ENCODE results near the gene TRMT2A.

TRMT2A gene

DNA sequence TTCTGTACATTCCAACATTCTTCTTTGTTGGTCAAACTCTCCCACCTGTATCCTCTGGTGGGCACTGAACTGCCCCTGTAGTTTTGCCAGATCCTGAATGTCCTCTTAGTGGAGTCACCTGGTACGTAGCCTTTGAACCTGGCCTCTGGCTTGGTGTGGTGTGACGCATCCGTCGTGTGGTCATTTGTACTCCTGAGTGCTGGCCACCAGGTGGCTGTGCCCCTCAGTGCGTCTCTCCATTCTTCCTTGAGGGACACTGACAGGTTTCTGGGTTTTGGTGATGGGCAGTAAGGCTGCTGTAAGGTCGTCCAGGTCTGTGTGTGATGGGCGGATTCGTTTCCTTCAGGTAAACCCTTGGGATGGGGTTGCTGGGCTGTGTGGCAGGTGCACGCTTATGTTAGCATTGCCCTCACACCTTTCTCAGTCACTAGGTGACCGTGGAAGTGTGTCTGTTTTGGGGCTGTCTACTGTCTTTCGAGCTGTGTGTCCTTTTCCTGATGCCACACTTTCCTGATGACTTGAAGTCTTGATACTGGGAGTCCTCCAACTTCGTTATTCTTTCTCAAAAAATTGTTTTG is 14.7 kb downstream of the TRMT2A start:
- no peak for DNase-seq (ENCODE audit: low spot score)
- no peak overlapping the region for H3K27ac ChIP-seq
- CTCF ChIA-PET, result no interaction called here
- TF ChIP-seq, protein P1, sequence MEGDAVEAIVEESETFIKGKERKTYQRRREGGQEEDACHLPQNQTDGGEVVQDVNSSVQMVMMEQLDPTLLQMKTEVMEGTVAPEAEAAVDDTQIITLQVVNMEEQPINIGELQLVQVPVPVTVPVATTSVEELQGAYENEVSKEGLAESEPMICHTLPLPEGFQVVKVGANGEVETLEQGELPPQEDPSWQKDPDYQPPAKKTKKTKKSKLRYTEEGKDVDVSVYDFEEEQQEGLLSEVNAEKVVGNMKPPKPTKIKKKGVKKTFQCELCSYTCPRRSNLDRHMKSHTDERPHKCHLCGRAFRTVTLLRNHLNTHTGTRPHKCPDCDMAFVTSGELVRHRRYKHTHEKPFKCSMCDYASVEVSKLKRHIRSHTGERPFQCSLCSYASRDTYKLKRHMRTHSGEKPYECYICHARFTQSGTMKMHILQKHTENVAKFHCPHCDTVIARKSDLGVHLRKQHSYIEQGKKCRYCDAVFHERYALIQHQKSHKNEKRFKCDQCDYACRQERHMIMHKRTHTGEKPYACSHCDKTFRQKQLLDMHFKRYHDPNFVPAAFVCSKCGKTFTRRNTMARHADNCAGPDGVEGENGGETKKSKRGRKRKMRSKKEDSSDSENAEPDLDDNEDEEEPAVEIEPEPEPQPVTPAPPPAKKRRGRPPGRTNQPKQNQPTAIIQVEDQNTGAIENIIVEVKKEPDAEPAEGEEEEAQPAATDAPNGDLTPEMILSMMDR (conservative IDR thresholded peaks at IDR 0.05; ENCODE audit: low read depth), result no peak
- POLR2A ChIA-PET (ENCODE audit: low non-redundant PET), result no interaction called here

DNA sequence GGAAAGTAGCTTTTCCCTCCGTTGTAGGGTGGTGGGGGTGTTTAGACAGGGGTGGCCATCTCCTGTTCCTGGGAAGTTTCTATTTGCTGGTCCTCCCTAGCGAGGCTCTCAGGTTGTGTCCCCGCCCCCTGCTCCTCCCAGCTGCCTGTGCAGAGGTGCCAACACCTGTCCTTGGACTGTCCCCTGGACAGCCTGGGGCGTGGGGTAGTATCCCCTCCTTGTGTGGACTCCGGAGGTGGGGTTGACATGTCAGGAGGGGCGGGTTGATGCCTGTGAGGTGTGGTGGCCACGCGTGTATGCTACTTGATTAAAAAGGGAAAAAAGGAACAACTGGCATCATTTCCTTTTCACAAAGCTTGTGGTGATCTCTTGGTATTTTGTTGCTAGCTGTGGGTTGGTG is 15.4 kb downstream of the TRMT2A start:
- ChIA-PET CTCF (no interaction called here), POLR2A (ENCODE audit: low non-redundant PET) (no interaction called here)
- TF ChIP-seq, protein P1 (conservative IDR thresholded peaks at IDR 0.05; ENCODE audit: low read depth), result no peak
- DNase-seq (ENCODE audit: low spot score), result no peak
- H3K27ac ChIP-seq, result no peak overlapping the region

DNA sequence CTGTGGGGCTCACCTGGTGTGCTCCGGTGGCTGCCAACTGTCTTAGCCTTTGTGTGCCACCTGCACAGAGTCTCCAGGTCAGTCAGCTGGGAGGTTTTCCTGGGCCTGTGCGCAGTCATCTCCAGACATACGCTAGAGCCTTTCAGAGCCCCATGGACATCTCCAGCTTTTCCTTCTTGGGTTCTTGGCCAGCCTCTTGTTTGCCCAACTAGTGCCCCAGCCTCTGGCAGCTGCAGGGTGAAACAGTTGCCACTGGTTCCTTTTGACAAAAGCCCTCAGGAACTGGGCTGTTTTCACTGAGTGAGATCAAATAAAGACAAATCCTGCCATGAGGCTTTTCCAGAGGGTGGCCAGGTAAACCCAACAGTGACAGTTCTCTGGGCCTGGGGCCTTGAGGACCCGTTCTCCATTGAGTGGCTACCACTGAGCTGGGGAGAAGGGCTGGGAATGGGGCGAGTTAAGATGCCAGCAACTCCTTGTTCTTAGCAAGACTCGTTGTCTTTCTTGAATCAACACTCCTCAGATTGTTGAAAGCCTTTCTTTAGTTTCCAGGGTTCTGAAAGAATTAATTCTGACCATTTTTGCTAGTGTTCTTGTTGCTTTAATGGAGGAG is 17.8 kb downstream of the TRMT2A start:
- CTCF ChIA-PET, result no interaction called here
- POLR2A ChIA-PET (ENCODE audit: low non-redundant PET), result no interaction called here
- peak overlapping the region; percentile 23; the same call in 1 of the 2 replicates for H3K27ac ChIP-seq
- TF ChIP-seq, protein P1 (conservative IDR thresholded peaks at IDR 0.05; ENCODE audit: low read depth), result no peak
- no peak for DNase-seq (ENCODE audit: low spot score)

DNA sequence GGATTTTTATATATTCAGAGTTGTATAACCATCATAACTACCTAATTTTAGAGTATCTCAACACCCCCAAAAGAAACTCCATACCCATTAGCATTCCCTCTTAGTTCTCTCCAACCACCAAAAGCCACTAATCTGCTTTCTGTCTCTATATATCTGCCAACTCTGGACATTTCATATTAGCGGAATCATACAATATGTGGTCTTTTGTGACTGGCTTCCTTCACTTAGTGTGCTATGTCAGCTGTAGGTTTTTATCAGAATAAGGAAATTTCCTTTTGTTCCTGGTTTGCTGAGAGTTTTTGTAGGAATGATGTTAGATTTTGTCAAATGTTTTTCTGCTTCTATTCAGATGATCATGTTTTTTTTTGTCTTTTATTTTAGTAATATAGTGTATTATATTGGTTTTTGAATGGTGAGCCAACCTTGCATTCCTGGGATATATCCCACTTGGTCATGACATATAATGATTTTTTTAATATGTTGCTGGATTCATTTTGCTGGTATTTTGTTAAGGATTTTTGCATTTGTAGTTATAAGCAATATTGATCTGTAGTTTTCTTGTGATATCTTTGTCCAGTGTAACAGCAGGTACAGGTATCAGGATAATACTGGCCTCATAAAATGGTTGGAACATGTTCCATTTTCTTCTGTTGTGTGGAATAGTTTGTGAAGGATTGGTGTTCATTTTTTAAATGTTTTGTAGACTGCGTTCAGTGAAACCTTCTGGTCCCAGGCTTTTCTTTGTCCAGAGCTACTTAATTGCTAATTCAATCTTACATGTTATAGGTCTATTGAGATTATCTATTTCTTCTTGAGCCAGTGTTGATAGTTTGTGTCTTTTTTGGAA is 20.2 kb downstream of the TRMT2A start:
- ChIA-PET POLR2A (ENCODE audit: low non-redundant PET) (no interaction called here), CTCF (no interaction called here)
- no peak for DNase-seq (ENCODE audit: low spot score)
- no peak overlapping the region for H3K27ac ChIP-seq
- TF ChIP-seq, protein P1 (conservative IDR thresholded peaks at IDR 0.05; ENCODE audit: low read depth), result no peak

DNA sequence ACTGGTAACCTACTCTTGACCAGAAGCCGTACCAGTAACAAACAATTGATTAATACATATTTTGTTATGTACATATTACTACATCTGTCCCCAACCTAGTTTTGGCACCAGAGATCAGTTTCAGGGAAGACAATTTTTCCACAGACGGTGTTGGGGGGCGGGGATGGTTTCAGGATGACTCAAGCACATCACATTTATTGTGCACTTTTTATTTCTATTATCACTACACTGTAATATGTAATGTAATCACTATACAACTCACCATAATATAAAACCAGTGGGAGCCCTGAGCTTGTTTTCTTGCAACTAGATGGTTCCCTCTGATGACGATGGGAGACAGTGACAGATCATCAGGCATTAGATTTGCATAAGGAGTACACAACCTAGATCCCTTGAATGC is 21.5 kb downstream of the TRMT2A start:
- H3K27ac ChIP-seq, result no peak overlapping the region
- DNase-seq (ENCODE audit: low spot score), result no peak
- TF ChIP-seq, protein P1 (conservative IDR thresholded peaks at IDR 0.05; ENCODE audit: low read depth), result no peak
- CTCF ChIA-PET, result no interaction called here
- POLR2A ChIA-PET (ENCODE audit: low non-redundant PET), result no interaction called here

DNA sequence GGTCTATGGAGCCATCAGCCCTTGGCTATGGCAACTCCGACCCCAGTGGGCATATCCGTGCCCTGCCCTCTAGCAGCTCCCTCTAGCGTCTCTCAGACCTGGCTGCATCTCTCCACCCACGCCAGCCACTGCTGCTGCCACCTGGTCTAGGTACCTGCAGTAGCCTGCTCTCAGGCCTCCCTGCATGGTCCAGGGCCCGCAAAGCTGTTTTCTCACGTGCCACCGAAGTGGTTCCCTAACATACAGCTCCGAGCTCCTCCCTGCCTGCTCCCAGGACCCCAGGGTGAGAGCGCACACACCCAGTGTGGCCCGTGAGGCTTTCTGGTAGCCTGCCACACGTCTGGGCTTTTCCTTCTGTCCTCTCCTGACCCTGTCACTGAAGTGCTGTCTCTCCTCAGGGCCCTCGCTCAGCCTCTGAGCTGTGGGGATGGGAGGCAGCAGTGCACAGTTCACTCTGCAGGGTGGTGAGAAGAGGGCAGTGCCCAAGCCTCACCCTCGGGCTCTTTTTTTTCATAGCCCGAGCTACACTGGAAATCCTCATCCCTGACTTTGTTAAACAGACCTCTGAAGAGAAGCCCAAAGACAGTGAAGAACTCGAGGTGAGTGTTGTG is 22.7 kb downstream of the TRMT2A start:
- ChIA-PET POLR2A (ENCODE audit: low non-redundant PET) (no interaction called here), CTCF (no interaction called here)
- peak overlapping the region; percentile 12; the same call in 1 of the 2 replicates for H3K27ac ChIP-seq
- DNase-seq (ENCODE audit: low spot score), result no peak
- TF ChIP-seq, protein P1 (conservative IDR thresholded peaks at IDR 0.05; ENCODE audit: low read depth), result no peak

All from RWPE1 (cell line).